ENCODE measurements around the gene APOC4. TPM values are rescaled to one million over a fixed set of nuclear protein-coding genes. Genes with fewer than 3 reads are reported as not detected.
"Not testable (repeated sequence)": the region's sequence is repeated elsewhere in the genome, so short reads cannot be mapped to it uniquely, and the experiment has no call there.

The APOC4 gene
- polyA plus RNA-seq, 4 donors, result not detected

- DNase-seq (ENCODE audit: low read depth in 4 of 4, low spot score in 3 of 4), result peak; percentile 75 to 88 (median 80)
Observed at GRCh38 chr19:44914433-44915206, 27.4 kb upstream of the APOC4 start, which contains the start of gene APOC1. Gene APOC1, plus strand, starts transcription at chr19:44914608. Its CDS starts 284 bp downstream, at chr19:44914892.

- DNase-seq (ENCODE audit: low read depth in 4 of 4, low spot score in 3 of 4), result no peak
Observed at GRCh38 chr19:44924243-44924725, 17.8 kb upstream of the APOC4 start.

GRCh38 chr19:44925114-44925891 is 16.7 kb upstream of the APOC4 start:
- no peak for DNase-seq (ENCODE audit: low read depth in 4 of 4, low spot score in 3 of 4)

GRCh38 chr19:44926245-44927077 is 15.6 kb upstream of the APOC4 start:
- DNase-seq (ENCODE audit: low read depth in 4 of 4, low spot score in 3 of 4), result not testable (repeated sequence)

- no peak for DNase-seq (ENCODE audit: low read depth in 4 of 4, low spot score in 3 of 4)
Observed at GRCh38 chr19:44927746-44928145, 14.3 kb upstream of the APOC4 start.

- no peak for DNase-seq (ENCODE audit: low read depth in 4 of 4, low spot score in 3 of 4)
Observed at GRCh38 chr19:44930088-44930487, 11.9 kb upstream of the APOC4 start.

- no peak for DNase-seq (ENCODE audit: low read depth in 4 of 4, low spot score in 3 of 4)
Observed at GRCh38 chr19:44931541-44931940, 10.5 kb upstream of the APOC4 start.

- no peak for DNase-seq (ENCODE audit: low read depth in 4 of 4, low spot score in 3 of 4)
Observed at GRCh38 chr19:44939668-44940067, 2.4 kb upstream of the APOC4 start.

GRCh38 chr19:44943801-44944249 is 1.8 kb downstream of the APOC4 start:
- no peak for DNase-seq (ENCODE audit: low read depth in 4 of 4, low spot score in 3 of 4)

- no peak for DNase-seq (ENCODE audit: low read depth in 4 of 4, low spot score in 3 of 4)
Observed at GRCh38 chr19:44947041-44947581, 5.1 kb downstream of the APOC4 start.

GRCh38 chr19:44948237-44948636 is 6.2 kb downstream of the APOC4 start:
- DNase-seq (ENCODE audit: low read depth in 4 of 4, low spot score in 3 of 4), result no peak

- no peak for DNase-seq (ENCODE audit: low read depth in 4 of 4, low spot score in 3 of 4)
Observed at GRCh38 chr19:44948763-44949374, 6.8 kb downstream of the APOC4 start.

GRCh38 chr19:44949550-44949949 is 7.5 kb downstream of the APOC4 start:
- DNase-seq (ENCODE audit: low read depth in 4 of 4, low spot score in 3 of 4), result no peak

GRCh38 chr19:44951179-44952159 is 9.4 kb downstream of the APOC4 start:
- peak in 3 of 4 donors; percentile 35 to 70 (median 66) for DNase-seq (ENCODE audit: low read depth in 4 of 4, low spot score in 3 of 4)

GRCh38 chr19:44954278-44954648 is 12.2 kb downstream of the APOC4 start:
- peak in 1 of 4 donors; percentile 11 for DNase-seq (ENCODE audit: low read depth in 4 of 4, low spot score in 3 of 4)

GRCh38 chr19:44954649-44955504 is 12.8 kb downstream of the APOC4 start, which contains the start of gene CLPTM1:
Gene CLPTM1, plus strand, starts transcription at chr19:44955380. Its CDS starts 16 bp downstream, at chr19:44955396.
- peak; percentile 93 to 98 (median 94) for DNase-seq (ENCODE audit: low read depth in 4 of 4, low spot score in 3 of 4)

Data from left renal pelvis (tissue), 4 donors.